Cerebellar cortex (tissue), 1 donor: Measurements from ENCODE around the gene IFNA5.

Experiments
- DNase-seq: peaks from one replicate; pipeline ENCODE4 v3.0.0-alpha.2; 2015; ENCODE audit warnings: low spot score

Gene IFNA5

GRCh38 chr9:21305213-21305612 lies at the start of gene IFNA5:
Gene IFNA5 (minus strand): TSS chr9:21305313. CDS start chr9:21305256, 57 bp downstream.
- no peak for DNase-seq

- DNase-seq, result no peak
Measured at GRCh38 chr9:21350787-21351186, 45.7 kb upstream of the IFNA5 start, which contains the start of gene IFNA6. Gene IFNA6 (minus strand): TSS chr9:21350887. CDS start chr9:21350887, 0 bp downstream.

GRCh38 chr9:21348430-21348970 lies 43.4 kb upstream of the IFNA5 start:
- DNase-seq, result no peak

GRCh38 chr9:21340735-21341134 lies 35.6 kb upstream of the IFNA5 start:
- no peak for DNase-seq

GRCh38 chr9:21336457-21336856 lies 31.3 kb upstream of the IFNA5 start:
- DNase-seq, result peak; percentile 45

- peak; percentile 91 for DNase-seq
Measured at GRCh38 chr9:21334701-21335632, 29.9 kb upstream of the IFNA5 start, which contains the start of gene KLHL9. Gene KLHL9 (minus strand): TSS chr9:21335404. CDS start chr9:21334859, 545 bp downstream.

GRCh38 chr9:21333226-21333625 lies 28.1 kb upstream of the IFNA5 start:
- DNase-seq, result no peak

GRCh38 chr9:21331676-21332402 lies 26.7 kb upstream of the IFNA5 start:
- DNase-seq, result no peak

GRCh38 chr9:21326526-21327139 lies 21.5 kb upstream of the IFNA5 start:
- peak; percentile 84 for DNase-seq

- DNase-seq, result no peak
Measured at GRCh38 chr9:21324047-21324446, 18.9 kb upstream of the IFNA5 start.

- no peak for DNase-seq
Measured at GRCh38 chr9:21322911-21323461, 17.9 kb upstream of the IFNA5 start.

- no peak for DNase-seq
Measured at GRCh38 chr9:21320465-21320864, 15.4 kb upstream of the IFNA5 start.

GRCh38 chr9:21317956-21318923 lies 13.1 kb upstream of the IFNA5 start:
- peak; percentile 71 for DNase-seq

GRCh38 chr9:21316860-21317259 lies 11.7 kb upstream of the IFNA5 start:
- DNase-seq, result peak; percentile 46

GRCh38 chr9:21316032-21316842 lies 11.1 kb upstream of the IFNA5 start:
- no peak for DNase-seq

- DNase-seq, result no peak
Measured at GRCh38 chr9:21314152-21314551, 9.0 kb upstream of the IFNA5 start.

- no peak for DNase-seq
Measured at GRCh38 chr9:21311889-21312288, 6.8 kb upstream of the IFNA5 start.

- DNase-seq, result no peak
Measured at GRCh38 chr9:21295992-21296391, 9.1 kb downstream of the IFNA5 start.

GRCh38 chr9:21294904-21295538 lies 10.1 kb downstream of the IFNA5 start:
- no peak for DNase-seq
